Fibroblast of lung (primary cell): ENCODE measurements around the gene TIMM22. TPM values are rescaled to one million over a fixed set of nuclear protein-coding genes. Genes with fewer than 3 reads are reported as not detected.
"Not testable (repeated sequence)": the region's sequence is repeated elsewhere in the genome, so short reads cannot be mapped to it uniquely, and the experiment has no call there.

Experiments used
- DNase-seq, 2 donors: peaks; one replicate each; pipeline versions ENCODE4 v3.0.0 to v3.0.0-alpha.2; 2010; ENCODE audit warnings: low read depth in 2 of 2
- H2AFZ ChIP-seq: 2 replicates; pipeline ENCODE4 v1.5.1; 2012; ENCODE audit warnings: low read length, control low read depth, inconsistent platforms
- H3K27ac ChIP-seq: 2 replicates; pipeline ENCODE4 v1.5.1; 2011; ENCODE audit warnings: low read length, control low read depth; ENCODE audit not compliant: insufficient read depth
- H3K27me3 ChIP-seq: 2 replicates; pipeline ENCODE4 v1.5.1; 2011; ENCODE audit warnings: mild to moderate bottlenecking, low read length; ENCODE audit not compliant: control insufficient read depth, insufficient read depth
- H3K36me3 ChIP-seq: 2 replicates; pipeline ENCODE4 v1.5.1; 2011; ENCODE audit warnings: low read length; ENCODE audit not compliant: control insufficient read depth, insufficient read depth
- H3K4me1 ChIP-seq: 2 replicates; pipeline ENCODE4 v1.5.1; 2011; ENCODE audit warnings: low read length; ENCODE audit not compliant: control insufficient read depth, insufficient read depth; ENCODE audit errors: extremely low read depth
- H3K4me2 ChIP-seq: 2 replicates; pipeline ENCODE4 v1.5.1; 2011; ENCODE audit warnings: low read length, control low read depth; ENCODE audit not compliant: insufficient read depth; ENCODE audit errors: extremely low read depth
- H3K4me3 ChIP-seq, 4 experiments: fragments of 200-600 bp in 1 of 4; sonication (generic) in 1 of 4; replicated peaks in 1 of 4; 2 replicates each; pipeline ENCODE4 v1.5.1; 2011 to 2016; ENCODE audit warnings: low read length in 4 of 4, low read depth in 3 of 4, mild to moderate bottlenecking in 3 of 4, control low read depth in 2 of 4, inconsistent platforms in 1 of 4, mixed read lengths in 1 of 4; ENCODE audit not compliant: insufficient read depth in 1 of 4; ENCODE audit errors: control extremely low read depth in 1 of 4
- H3K79me2 ChIP-seq: 2 replicates; pipeline ENCODE4 v1.5.1; 2012; ENCODE audit warnings: mild to moderate bottlenecking, low read length, inconsistent platforms; ENCODE audit not compliant: control insufficient read depth, insufficient read depth
- H3K9ac ChIP-seq: 2 replicates; pipeline ENCODE4 v1.5.1; 2011; ENCODE audit warnings: mild to moderate bottlenecking, low read length, control low read depth; ENCODE audit not compliant: insufficient read depth
- H3K9me3 ChIP-seq: 2 replicates; pipeline ENCODE4 v1.5.1; 2012; ENCODE audit warnings: low read depth, low read length; ENCODE audit not compliant: control insufficient read depth, insufficient read depth
- H4K20me1 ChIP-seq: 2 replicates; pipeline ENCODE4 v1.5.1; 2011; ENCODE audit warnings: low read length; ENCODE audit not compliant: control insufficient read depth, insufficient read depth; ENCODE audit errors: extremely low read depth
- EZH2 ChIP-seq: IDR thresholded peaks from 2 replicates; pipeline ENCODE4 v1.5.1; 2012; ENCODE audit warnings: low read length, control low read depth, mild to moderate bottlenecking; ENCODE audit errors: missing control alignments
- polyA plus RNA-seq, 2 donors: library from polyadenylated mRNA; depleted of rRNA in 1 of 2; stranded (reverse) in 1 of 2; unstranded in 1 of 2; fragments of >200 nt; gene quantifications; 2 replicates each; pipeline ENCODE4 v1.2.1, GENCODE V29; 2011 to 2012; ENCODE audit warnings: missing spikeins in 1 of 2
- total RNA-seq: library from RNA; depleted of rRNA; stranded (reverse); fragments of >200 nt; gene quantifications from 2 replicates; pipeline ENCODE4 v1.2.1, GENCODE V29; 2014
- TF ChIP-seq, protein P1 (sequence below), 2 donors: IDR thresholded peaks in 1 of 2; conservative IDR thresholded peaks in 1 of 2; 1 replicate in 1 of 2; 2 replicates in 1 of 2; pipeline ENCODE4 v1.5.1; 2011 to 2012; ENCODE audit warnings: low read length in 2 of 2, control low read depth in 1 of 2, inconsistent platforms in 1 of 2, low read depth in 1 of 2, mild to moderate bottlenecking in 1 of 2

The TIMM22 gene
- total and polyA plus RNA-seq, 2 donors (not counting 1 experiment from before 2014, with no cell fraction given): 13.4 to 17.4 TPM

DNA sequence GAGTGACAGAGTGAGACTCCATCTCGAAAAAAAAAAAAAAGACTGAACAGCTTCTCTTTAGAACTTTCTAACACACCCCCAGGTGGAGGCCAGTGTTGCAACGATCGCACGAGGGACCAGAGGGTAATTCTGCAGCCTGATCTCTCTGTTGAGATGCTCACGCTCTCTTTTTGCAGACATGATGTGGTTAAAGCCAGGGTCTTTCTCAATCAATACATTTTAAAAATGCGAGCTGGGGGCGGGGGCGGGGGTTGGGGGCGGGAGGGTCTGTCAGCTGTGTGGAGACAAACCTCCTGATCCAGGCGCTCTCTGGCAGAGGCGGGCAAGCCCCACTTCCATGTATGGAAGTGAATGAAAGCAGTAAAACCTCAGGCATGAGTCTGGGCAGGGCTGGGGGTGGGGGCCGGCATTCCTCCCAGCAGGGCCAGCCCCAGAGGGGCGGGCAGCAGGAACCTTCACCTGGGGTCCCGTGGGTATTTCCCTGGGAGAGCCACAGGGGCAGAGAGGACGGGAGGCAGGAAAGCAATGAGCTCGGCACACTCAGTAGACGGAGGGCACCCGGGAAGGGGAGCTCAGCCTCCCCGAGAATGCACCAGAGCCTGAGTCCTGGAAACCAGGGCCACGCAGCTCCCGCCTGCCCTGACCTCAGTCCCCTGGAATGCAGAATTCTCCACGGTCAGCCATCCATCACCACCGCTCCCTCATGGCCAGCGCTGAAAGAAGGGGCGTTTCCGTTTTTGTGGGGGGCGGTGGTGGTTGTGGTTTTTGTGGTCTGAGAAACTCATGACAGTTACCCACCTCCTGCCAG lies 45.4 kb upstream of the TIMM22 start:
- Histone ChIP-seq H3K27me3 (no peaks in the 10 kb centered on the region), H3K36me3 (no peaks in the 10 kb centered on the region), H3K4me3 (peak overlapping the region in 2 of 4 experiments; percentile 17 to 18), H2AFZ (no peak overlapping the region), H3K9ac (no peak overlapping the region), H4K20me1 (no peaks in the 10 kb centered on the region), H3K27ac (peak overlapping the region; percentile 77), H3K79me2 (peaks cover 5% of the 10 kb centered on the region), H3K4me2 (peak overlapping the region; percentile 75), H3K9me3 (no peaks in the 10 kb centered on the region), H3K4me1 (peaks cover 18% of the 10 kb centered on the region)
- TF ChIP-seq, protein P1, sequence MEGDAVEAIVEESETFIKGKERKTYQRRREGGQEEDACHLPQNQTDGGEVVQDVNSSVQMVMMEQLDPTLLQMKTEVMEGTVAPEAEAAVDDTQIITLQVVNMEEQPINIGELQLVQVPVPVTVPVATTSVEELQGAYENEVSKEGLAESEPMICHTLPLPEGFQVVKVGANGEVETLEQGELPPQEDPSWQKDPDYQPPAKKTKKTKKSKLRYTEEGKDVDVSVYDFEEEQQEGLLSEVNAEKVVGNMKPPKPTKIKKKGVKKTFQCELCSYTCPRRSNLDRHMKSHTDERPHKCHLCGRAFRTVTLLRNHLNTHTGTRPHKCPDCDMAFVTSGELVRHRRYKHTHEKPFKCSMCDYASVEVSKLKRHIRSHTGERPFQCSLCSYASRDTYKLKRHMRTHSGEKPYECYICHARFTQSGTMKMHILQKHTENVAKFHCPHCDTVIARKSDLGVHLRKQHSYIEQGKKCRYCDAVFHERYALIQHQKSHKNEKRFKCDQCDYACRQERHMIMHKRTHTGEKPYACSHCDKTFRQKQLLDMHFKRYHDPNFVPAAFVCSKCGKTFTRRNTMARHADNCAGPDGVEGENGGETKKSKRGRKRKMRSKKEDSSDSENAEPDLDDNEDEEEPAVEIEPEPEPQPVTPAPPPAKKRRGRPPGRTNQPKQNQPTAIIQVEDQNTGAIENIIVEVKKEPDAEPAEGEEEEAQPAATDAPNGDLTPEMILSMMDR (conservative IDR thresholded peaks at IDR 0.05 in 1 of 2, IDR thresholded peaks at IDR 0.05 in 1 of 2; ENCODE audit: low read depth in 1 of 2, low read length in 2 of 2): no peak
- no peak for TF ChIP-seq EZH2
- peak; percentile 76 to 93 for DNase-seq

DNA sequence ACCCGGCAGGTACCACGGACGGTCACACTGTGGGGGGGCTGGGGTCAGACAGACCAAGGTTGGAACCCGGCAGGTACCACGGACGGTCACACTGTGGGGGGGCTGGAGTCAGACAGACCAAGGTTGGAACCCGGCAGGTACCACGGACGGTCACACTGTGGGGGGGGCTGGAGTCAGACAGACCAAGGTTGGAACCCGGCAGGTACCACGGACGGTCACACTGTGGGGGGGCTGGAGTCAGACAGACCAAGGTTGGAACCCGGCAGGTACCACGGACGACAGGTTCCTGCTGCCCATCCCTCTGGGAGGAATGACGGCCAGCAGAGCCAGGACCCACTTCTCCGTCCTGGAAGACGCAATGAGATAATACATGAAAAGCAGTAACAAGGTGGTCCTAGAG lies 44.3 kb upstream of the TIMM22 start:
- H3K9ac ChIP-seq, H3K9me3 ChIP-seq, H3K27me3 ChIP-seq, H4K20me1 ChIP-seq, H3K36me3 ChIP-seq, H3K4me2 ChIP-seq, H3K27ac ChIP-seq, H3K79me2 ChIP-seq, H2AFZ ChIP-seq, DNase-seq, H3K4me3 ChIP-seq: not testable (repeated sequence)
- H3K4me1 ChIP-seq: peaks cover 18% of the 10 kb centered on the region

GRCh38 chr17:953767-954166 lies 43.2 kb upstream of the TIMM22 start:
- Histone ChIP-seq H3K4me3 (no peak overlapping the region), H2AFZ (no peak overlapping the region), H3K9me3 (no peaks in the 10 kb centered on the region), H3K36me3 (no peaks in the 10 kb centered on the region), H4K20me1 (no peaks in the 10 kb centered on the region), H3K79me2 (peaks cover 5% of the 10 kb centered on the region), H3K27me3 (no peaks in the 10 kb centered on the region), H3K4me1 (peaks cover 18% of the 10 kb centered on the region), H3K27ac (no peak overlapping the region), H3K4me2 (no peak overlapping the region), H3K9ac (no peak overlapping the region)
- DNase-seq: no peak
- TF ChIP-seq, protein P1 (conservative IDR thresholded peaks at IDR 0.05 in 1 of 2, IDR thresholded peaks at IDR 0.05 in 1 of 2; ENCODE audit: low read depth in 1 of 2, low read length in 2 of 2): no peak
- no peak for TF ChIP-seq EZH2
